Amygdala (tissue), 56 donors: ENCODE data around the gene TPT1.
A peak's percentile ranks its signal among the peaks of the same experiment; 100 is the strongest.
"Not testable (repeated sequence)": the region's sequence is repeated elsewhere in the genome, so short reads cannot be mapped to it uniquely, and the experiment has no call there.

Experiments
- DNase-seq, 56 donors: peaks; one replicate each; lab custom pipeline; 2025; lab: John Stamatoyannopoulos, UW

The TPT1 gene

GRCh38 chr13:45341034-45341798 is at the start of gene TPT1:
Gene TPT1, minus strand, starts transcription at chr13:45341183. Its CDS starts 114 bp downstream, at chr13:45341069.
- DNase-seq = peak; percentile 85 to 100 (median 98)

- not testable (repeated sequence) for DNase-seq
These were observed 49.4 kb upstream of the TPT1 start for GRCh38 chr13:45390348-45390747.

DNA sequence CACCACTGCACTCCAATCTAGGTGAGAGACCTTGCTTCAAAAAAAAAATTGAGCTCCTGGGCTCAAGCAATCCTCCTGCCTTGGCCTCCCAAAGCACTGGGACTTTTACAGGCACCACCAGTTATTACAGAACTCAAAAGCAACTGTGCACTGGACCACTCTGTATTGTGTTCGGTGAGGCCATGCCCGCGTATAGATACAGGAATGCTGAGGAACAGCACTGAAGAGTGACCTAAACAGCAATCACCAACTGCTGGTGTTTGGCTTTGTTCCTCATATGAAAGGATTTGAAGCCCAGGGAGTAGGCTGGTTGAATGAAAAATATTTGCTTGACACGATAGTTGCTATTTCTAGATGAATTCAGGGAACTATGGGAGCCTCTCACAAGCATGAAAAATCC is 47.7 kb upstream of the TPT1 start:
- no peak for DNase-seq

GRCh38 chr13:45386892-45387575 is 46.1 kb upstream of the TPT1 start:
- DNase-seq = not testable (repeated sequence)

- no peak for DNase-seq
These were observed 45.0 kb upstream of the TPT1 start for GRCh38 chr13:45385907-45386553.

GRCh38 chr13:45385320-45385719 is 44.3 kb upstream of the TPT1 start:
- DNase-seq = no peak

DNA sequence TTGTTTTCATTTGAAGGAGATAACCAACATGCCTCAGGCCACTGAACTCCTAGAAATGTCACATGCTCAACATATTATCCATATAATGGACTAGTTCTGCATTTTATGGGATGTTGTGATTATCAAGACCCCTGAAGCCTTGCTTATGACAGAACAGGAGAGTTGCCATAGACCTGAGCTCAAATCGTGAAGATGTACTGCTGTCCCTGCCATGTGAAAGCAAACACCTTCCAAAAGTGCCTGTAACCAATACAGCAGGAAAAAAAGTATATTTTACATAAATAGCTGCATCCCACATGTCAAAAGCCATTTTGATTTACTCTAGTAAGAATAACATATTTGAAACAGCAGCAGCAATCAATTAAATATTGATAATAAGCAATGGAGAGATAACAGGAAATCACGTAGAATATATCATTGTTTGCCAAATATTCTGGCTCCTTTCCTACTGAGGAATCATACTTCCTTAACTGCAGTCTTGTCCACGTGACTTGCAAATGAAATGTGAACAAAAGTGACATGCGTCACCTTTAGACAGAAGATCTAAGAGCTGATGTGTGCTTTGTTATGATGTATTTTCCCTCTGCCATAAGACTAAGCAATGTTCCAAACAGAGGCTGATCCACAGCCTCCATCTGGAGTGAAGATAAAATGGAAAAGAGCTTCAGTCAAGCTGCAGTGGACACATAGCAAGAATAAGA is 43.6 kb upstream of the TPT1 start:
- no peak for DNase-seq

GRCh38 chr13:45382739-45383138 is 41.8 kb upstream of the TPT1 start:
- not testable (repeated sequence) for DNase-seq

GRCh38 chr13:45381196-45381595 is 40.2 kb upstream of the TPT1 start:
- DNase-seq = no peak

DNA sequence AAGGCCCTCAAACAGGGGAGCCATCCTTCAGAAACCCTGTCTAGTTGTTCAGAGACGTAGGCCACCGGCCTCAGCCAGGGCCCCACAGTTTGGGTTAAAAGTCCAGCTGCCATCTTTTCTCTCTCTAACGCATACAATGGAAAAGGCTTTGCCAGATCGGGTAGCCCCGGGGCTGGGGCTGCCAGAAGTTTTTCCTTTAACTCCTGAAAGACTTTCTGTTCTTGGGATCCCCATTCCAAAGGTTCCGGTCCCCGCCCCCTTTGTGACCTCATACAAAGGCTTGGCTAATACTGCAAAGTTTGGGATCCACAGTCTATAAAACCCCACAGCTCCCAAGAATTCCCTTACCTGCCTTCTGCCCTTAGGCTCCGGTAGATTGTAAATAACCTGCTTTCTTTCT is 39.7 kb upstream of the TPT1 start:
- not testable (repeated sequence) for DNase-seq

GRCh38 chr13:45379516-45379915 is 38.5 kb upstream of the TPT1 start:
- DNase-seq = not testable (repeated sequence)

DNA sequence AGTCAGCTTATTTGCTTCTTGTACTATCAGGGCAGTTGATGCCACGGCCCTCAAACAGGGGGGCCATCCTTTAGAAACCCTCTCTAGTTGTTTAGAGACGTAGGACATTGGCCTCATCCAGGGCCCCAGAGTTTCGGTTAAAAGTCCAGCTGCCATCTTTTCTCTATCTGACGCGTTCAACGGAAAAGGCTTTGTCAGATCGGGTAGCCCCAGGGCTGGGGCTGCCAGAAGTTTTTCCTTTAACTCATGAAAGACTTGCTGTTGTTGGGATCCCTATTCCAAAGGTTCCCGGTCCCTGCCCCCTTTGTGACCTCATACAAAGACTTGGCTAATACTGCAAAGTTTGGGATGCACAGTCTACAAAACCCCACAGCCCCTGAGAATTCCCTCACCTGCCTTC is 37.8 kb upstream of the TPT1 start:
- not testable (repeated sequence) for DNase-seq

- not testable (repeated sequence) for DNase-seq
These were observed 36.3 kb upstream of the TPT1 start for GRCh38 chr13:45377314-45377713.

- peak in 1 of 56 donors; percentile 18 for DNase-seq
These were observed 35.7 kb upstream of the TPT1 start for GRCh38 chr13:45376651-45377050.

- no peak for DNase-seq
These were observed 33.9 kb upstream of the TPT1 start for GRCh38 chr13:45374917-45375316.

DNA sequence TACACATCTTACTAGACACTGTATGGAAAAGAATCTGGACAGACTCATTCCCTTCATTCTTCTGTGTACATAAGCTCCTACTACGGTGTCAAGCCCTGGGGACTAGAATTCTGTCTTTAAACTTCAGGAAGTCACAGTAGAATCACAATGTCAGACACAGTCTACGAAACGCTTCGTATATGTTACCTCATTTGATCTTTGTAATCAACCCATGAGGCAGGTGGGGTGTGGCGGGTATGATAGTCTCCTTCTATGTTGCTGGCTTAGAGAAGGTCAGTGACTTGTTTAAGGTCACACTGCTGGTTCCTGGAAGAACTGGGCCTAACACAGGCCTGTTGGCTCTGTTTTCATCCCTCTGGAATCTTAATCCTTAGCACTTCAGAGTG is 32.2 kb upstream of the TPT1 start:
- no peak for DNase-seq

- DNase-seq = no peak
These were observed 31.5 kb upstream of the TPT1 start for GRCh38 chr13:45372189-45373161.

GRCh38 chr13:45370922-45371406 is 30.0 kb upstream of the TPT1 start:
- peak in 41 of 56 donors; percentile 1 to 68 (median 16) for DNase-seq

DNA sequence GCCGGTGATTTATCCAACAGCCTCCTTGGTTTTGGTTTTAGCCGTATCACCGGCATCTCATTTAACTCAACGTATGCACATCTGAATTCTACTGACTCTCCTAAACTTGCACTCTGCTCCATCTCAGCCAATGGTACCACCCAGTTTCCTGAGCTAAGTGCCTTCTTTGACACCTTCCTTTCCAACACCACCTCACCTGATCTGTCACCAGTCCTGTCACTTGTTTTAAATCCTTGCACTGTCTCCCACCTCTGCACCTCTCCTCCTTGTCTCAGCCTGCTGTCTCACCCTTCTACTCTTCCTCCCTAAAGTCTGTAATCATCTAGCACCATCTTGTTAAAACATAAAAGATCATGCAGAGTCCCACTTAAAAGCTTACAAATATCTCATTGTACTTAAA is 28.1 kb upstream of the TPT1 start:
- no peak for DNase-seq
